ENCODE data around the gene PPM1L. TPM values are rescaled to one million over a fixed set of nuclear protein-coding genes. Genes with fewer than 3 reads are reported as not detected.

The PPM1L gene
- total and polyA plus RNA-seq, 9 donors = 5.3 to 13.9 (median 10.9) TPM

GRCh38 chr3:160738048-160738447 lies 18.0 kb upstream of the PPM1L start:
- no CpG with 5 or more reads among the region's 2 CpGs for WGBS (ENCODE audit: insufficient coverage)

GRCh38 chr3:160739079-160739478 lies 17.0 kb upstream of the PPM1L start:
- H3K27me3 ChIP-seq (ENCODE audit: control insufficient read depth, insufficient read depth, low read length) = no peaks in the 10 kb centered on the region
- no peaks in the 10 kb centered on the region for H3K9me3 ChIP-seq (replicated peaks; ENCODE audit: control insufficient read depth, low read depth, low read length)
- peak; percentile 70 for DNase-seq
- H3K4me1 ChIP-seq (ENCODE audit: control insufficient read depth, insufficient read depth, low read length) = peaks cover 8% of the 10 kb centered on the region
- no peak overlapping the region for H3K27ac ChIP-seq (ENCODE audit: low read length)
- no peaks in the 10 kb centered on the region for H3K36me3 ChIP-seq (ENCODE audit: control insufficient read depth, insufficient read depth, low read length)
- WGBS (ENCODE audit: insufficient coverage) = no CpG with 5 or more reads among the region's 1 CpG
- H3K4me3 ChIP-seq (ENCODE audit: low read length) = no peak overlapping the region

More at GRCh38 chr3:160738048-160738447, 18.0 kb upstream of the PPM1L start:
- no peak overlapping the region for H3K4me3 ChIP-seq (ENCODE audit: low read length)
- H3K27ac ChIP-seq (ENCODE audit: low read length) = no peak overlapping the region
- peaks cover 8% of the 10 kb centered on the region for H3K4me1 ChIP-seq (ENCODE audit: control insufficient read depth, insufficient read depth, low read length)
- H3K27me3 ChIP-seq (ENCODE audit: control insufficient read depth, insufficient read depth, low read length) = no peaks in the 10 kb centered on the region
- no peaks in the 10 kb centered on the region for H3K36me3 ChIP-seq (ENCODE audit: control insufficient read depth, insufficient read depth, low read length)
- DNase-seq = no peak
- H3K9me3 ChIP-seq (replicated peaks; ENCODE audit: control insufficient read depth, low read depth, low read length) = no peaks in the 10 kb centered on the region

- no peak overlapping the region for H3K27ac ChIP-seq (ENCODE audit: low read length)
- DNase-seq = no peak
- H3K27me3 ChIP-seq (ENCODE audit: control insufficient read depth, insufficient read depth, low read length) = no peaks in the 10 kb centered on the region
- H3K9me3 ChIP-seq (replicated peaks; ENCODE audit: control insufficient read depth, low read depth, low read length) = no peaks in the 10 kb centered on the region
- H3K36me3 ChIP-seq (ENCODE audit: control insufficient read depth, insufficient read depth, low read length) = no peaks in the 10 kb centered on the region
- no peak overlapping the region for H3K4me3 ChIP-seq (ENCODE audit: low read length)
- no CpG with 5 or more reads among the region's 2 CpGs for WGBS (ENCODE audit: insufficient coverage)
- peaks cover 2% of the 10 kb centered on the region for H3K4me1 ChIP-seq (ENCODE audit: control insufficient read depth, insufficient read depth, low read length)
Measured at GRCh38 chr3:160746976-160747375, 9.1 kb upstream of the PPM1L start.

GRCh38 chr3:160747422-160747821 lies 8.6 kb upstream of the PPM1L start:
- Histone ChIP-seq H3K4me1 (ENCODE audit: control insufficient read depth, insufficient read depth, low read length) (peaks cover 2% of the 10 kb centered on the region), H3K9me3 (replicated peaks; ENCODE audit: control insufficient read depth, low read depth, low read length) (no peaks in the 10 kb centered on the region), H3K4me3 (ENCODE audit: low read length) (no peak overlapping the region), H3K36me3 (ENCODE audit: control insufficient read depth, insufficient read depth, low read length) (no peaks in the 10 kb centered on the region), H3K27ac (ENCODE audit: low read length) (no peak overlapping the region), H3K27me3 (ENCODE audit: control insufficient read depth, insufficient read depth, low read length) (no peaks in the 10 kb centered on the region)
- DNase-seq = no peak
- WGBS (ENCODE audit: insufficient coverage) = no CpG with 5 or more reads among the region's 1 CpG

GRCh38 chr3:160748231-160748630 lies 7.8 kb upstream of the PPM1L start:
- Histone ChIP-seq H3K27me3 (ENCODE audit: control insufficient read depth, insufficient read depth, low read length) (no peaks in the 10 kb centered on the region), H3K4me3 (ENCODE audit: low read length) (no peak overlapping the region), H3K4me1 (ENCODE audit: control insufficient read depth, insufficient read depth, low read length) (peaks cover 2% of the 10 kb centered on the region), H3K36me3 (ENCODE audit: control insufficient read depth, insufficient read depth, low read length) (no peaks in the 10 kb centered on the region), H3K9me3 (replicated peaks; ENCODE audit: control insufficient read depth, low read depth, low read length) (no peaks in the 10 kb centered on the region), H3K27ac (ENCODE audit: low read length) (no peak overlapping the region)
- DNase-seq = peak; percentile 36
- no CpG with 5 or more reads among the region's 2 CpGs for WGBS (ENCODE audit: insufficient coverage)

- Histone ChIP-seq H3K27ac (ENCODE audit: low read length) (no peak overlapping the region), H3K4me3 (ENCODE audit: low read length) (no peak overlapping the region), H3K27me3 (ENCODE audit: control insufficient read depth, insufficient read depth, low read length) (no peaks in the 10 kb centered on the region), H3K36me3 (ENCODE audit: control insufficient read depth, insufficient read depth, low read length) (no peaks in the 10 kb centered on the region), H3K4me1 (ENCODE audit: control insufficient read depth, insufficient read depth, low read length) (peaks cover 2% of the 10 kb centered on the region), H3K9me3 (replicated peaks; ENCODE audit: control insufficient read depth, low read depth, low read length) (no peaks in the 10 kb centered on the region)
- WGBS (ENCODE audit: insufficient coverage) = no CpG with 5 or more reads among the region's 1 CpG
- no peak for DNase-seq
Measured at GRCh38 chr3:160748787-160749186, 7.2 kb upstream of the PPM1L start.

- peaks cover 17% of the 10 kb centered on the region for H3K4me1 ChIP-seq (ENCODE audit: control insufficient read depth, insufficient read depth, low read length)
- H3K4me3 ChIP-seq (ENCODE audit: low read length) = peak overlapping the region; percentile 63
- no CpG with 5 or more reads among the region's 2 CpGs for WGBS (ENCODE audit: insufficient coverage)
- H3K36me3 ChIP-seq (ENCODE audit: control insufficient read depth, insufficient read depth, low read length) = no peaks in the 10 kb centered on the region
- no peaks in the 10 kb centered on the region for H3K9me3 ChIP-seq (replicated peaks; ENCODE audit: control insufficient read depth, low read depth, low read length)
- no peak for DNase-seq
- peaks cover 15% of the 10 kb centered on the region for H3K27me3 ChIP-seq (ENCODE audit: control insufficient read depth, insufficient read depth, low read length)
- peak overlapping the region; percentile 98 for H3K27ac ChIP-seq (ENCODE audit: low read length)
Measured at GRCh38 chr3:160753953-160754352, 2.1 kb upstream of the PPM1L start.

GRCh38 chr3:160754371-160754854 lies 1.6 kb upstream of the PPM1L start:
- no peaks in the 10 kb centered on the region for H3K36me3 ChIP-seq (ENCODE audit: control insufficient read depth, insufficient read depth, low read length)
- H3K27ac ChIP-seq (ENCODE audit: low read length) = peak overlapping the region; percentile 98
- peaks cover 17% of the 10 kb centered on the region for H3K4me1 ChIP-seq (ENCODE audit: control insufficient read depth, insufficient read depth, low read length)
- DNase-seq = peak; percentile 84
- peaks cover 15% of the 10 kb centered on the region for H3K27me3 ChIP-seq (ENCODE audit: control insufficient read depth, insufficient read depth, low read length)
- under 1% methylated on average over 23 of the region's 27 CpGs for WGBS (ENCODE audit: insufficient coverage)
- H3K9me3 ChIP-seq (replicated peaks; ENCODE audit: control insufficient read depth, low read depth, low read length) = no peaks in the 10 kb centered on the region
- peak overlapping the region; percentile 63 for H3K4me3 ChIP-seq (ENCODE audit: low read length)

GRCh38 chr3:160754855-160755747 lies 930 bp upstream of the PPM1L start:
- under 1% methylated on average over 73 of the region's 85 CpGs for WGBS (ENCODE audit: insufficient coverage)
- Histone ChIP-seq H3K4me1 (ENCODE audit: control insufficient read depth, insufficient read depth, low read length) (peaks cover 17% of the 10 kb centered on the region), H3K27ac (ENCODE audit: low read length) (peak overlapping the region; percentile 98), H3K9me3 (replicated peaks; ENCODE audit: control insufficient read depth, low read depth, low read length) (no peaks in the 10 kb centered on the region), H3K4me3 (ENCODE audit: low read length) (peak overlapping the region; percentile 63), H3K27me3 (ENCODE audit: control insufficient read depth, insufficient read depth, low read length) (peaks cover 15% of the 10 kb centered on the region), H3K36me3 (ENCODE audit: control insufficient read depth, insufficient read depth, low read length) (no peaks in the 10 kb centered on the region)
- DNase-seq = peak; percentile 98

- Histone ChIP-seq H3K36me3 (ENCODE audit: control insufficient read depth, insufficient read depth, low read length) (no peaks in the 10 kb centered on the region), H3K4me1 (ENCODE audit: control insufficient read depth, insufficient read depth, low read length) (peaks cover 17% of the 10 kb centered on the region), H3K4me3 (ENCODE audit: low read length) (peak overlapping the region; percentile 63), H3K9me3 (replicated peaks; ENCODE audit: control insufficient read depth, low read depth, low read length) (no peaks in the 10 kb centered on the region), H3K27ac (ENCODE audit: low read length) (no peak overlapping the region), H3K27me3 (ENCODE audit: control insufficient read depth, insufficient read depth, low read length) (peaks cover 15% of the 10 kb centered on the region)
- DNase-seq = no peak
- 17% methylated on average over 18 of the region's 20 CpGs for WGBS (ENCODE audit: insufficient coverage)
Measured at GRCh38 chr3:160757233-160758106, 1.4 kb downstream of the PPM1L start.
